IMR-90 (cell line): ENCODE results near the gene CEP135. TPM values are rescaled to one million over a fixed set of nuclear protein-coding genes. Genes with fewer than 3 reads are reported as not detected.

ENCODE experiments used
- ATAC-seq: fragments of 200-7000 bp; cut with Tn5 transposase; 2 replicates; pipeline ENCODE4 v1.9.1; 2020; ENCODE audit warnings: low read depth, mild to moderate bottlenecking, moderate library complexity
- BruUV-seq: library from RNA; stranded (reverse); fragments of 400-500 nt; replicated peaks from 2 replicates; lab custom pipeline; 2021; lab: Mats Ljungman, UMichigan
- CTCF ChIA-PET: fragments of 300-600 bp; formaldehyde crosslinking; extraction: SDS; loops from one replicate; lab custom pipeline; 2021; ENCODE audit warnings: antibody characterized with exemption; lab: Yijun Ruan, JAX
- POLR2A ChIA-PET: fragments of 300-600 bp; sonication (Branson Sonifier 250); formaldehyde crosslinking; loops from one replicate; lab custom pipeline; 2022; ENCODE audit warnings: antibody characterized with exemption; ENCODE audit not compliant: unreplicated experiment; lab: Charles Lee
- DNase-seq: peaks from one replicate; pipeline ENCODE4 v3.0.0; 2013
- H2AFZ ChIP-seq: replicated peaks from 2 replicates; pipeline ENCODE3; 2013; ENCODE audit warnings: low read length, mild to moderate bottlenecking; ENCODE audit not compliant: poor library complexity
- H2AK5ac ChIP-seq: 2 replicates; pipeline ENCODE4 v1.6.1; 2013; ENCODE audit warnings: low read depth, low read length, inconsistent platforms
- H2AK9ac ChIP-seq: replicated peaks from 2 replicates; pipeline ENCODE3; 2013; ENCODE audit warnings: mild to moderate bottlenecking, low read depth, low read length, moderate library complexity; ENCODE audit not compliant: poor library complexity
- H2BK120ac ChIP-seq: 2 replicates; pipeline ENCODE4 v1.6.1; 2013; ENCODE audit warnings: low read depth, low read length, inconsistent platforms
- H2BK15ac ChIP-seq: 3 replicates; pipeline ENCODE4 v1.6.1; 2013; ENCODE audit warnings: low read depth, low read length, inconsistent platforms
- H2BK20ac ChIP-seq: 2 replicates; pipeline ENCODE4 v1.6.1; 2013; ENCODE audit warnings: low read depth, mild to moderate bottlenecking, inconsistent platforms, low read length, moderate library complexity
- H2BK5ac ChIP-seq: 2 replicates; pipeline ENCODE4 v1.6.1; 2013; ENCODE audit warnings: mild to moderate bottlenecking, low read depth, low read length, inconsistent platforms; ENCODE audit not compliant: poor library complexity, severe bottlenecking
- H3K14ac ChIP-seq: replicated peaks from 2 replicates; pipeline ENCODE4 v1.6.1; 2013; ENCODE audit warnings: low read depth, low read length, inconsistent platforms
- H3K18ac ChIP-seq: 2 replicates; pipeline ENCODE4 v1.6.1; 2013; ENCODE audit warnings: low read depth, low read length, control low read depth
- H3K23ac ChIP-seq: 2 replicates; pipeline ENCODE4 v1.6.1; 2013; ENCODE audit warnings: low read depth, low read length, inconsistent platforms
- H3K27ac ChIP-seq: 2 replicates; pipeline ENCODE4 v1.5.1; 2013; ENCODE audit warnings: mild to moderate bottlenecking, control low read depth, low read length; ENCODE audit not compliant: insufficient read depth
- H3K27me3 ChIP-seq: 2 replicates; pipeline ENCODE4 v1.6.1; 2013; ENCODE audit warnings: low read length; ENCODE audit not compliant: control insufficient read depth, insufficient read depth
- H3K36me3 ChIP-seq: 2 replicates; pipeline ENCODE4 v1.6.1; 2013; ENCODE audit warnings: low read length, mixed read lengths; ENCODE audit not compliant: control insufficient read depth, insufficient read depth
- H3K4ac ChIP-seq: 2 replicates; pipeline ENCODE4 v1.6.1; 2013; ENCODE audit warnings: low read depth, low read length, inconsistent platforms
- H3K4me1 ChIP-seq: 2 replicates; pipeline ENCODE4 v1.6.1; 2013; ENCODE audit warnings: low read length, mixed read lengths; ENCODE audit not compliant: control insufficient read depth, insufficient read depth
- H3K4me2 ChIP-seq: 2 replicates; pipeline ENCODE4 v1.6.1; 2013; ENCODE audit warnings: low read depth, mild to moderate bottlenecking, control low read depth, low read length, moderate library complexity
- H3K4me3 ChIP-seq: 2 replicates; pipeline ENCODE4 v1.5.1; 2013; ENCODE audit warnings: low read depth, mild to moderate bottlenecking, control low read depth, low read length, moderate library complexity; ENCODE audit not compliant: insufficient read depth
- H3K56ac ChIP-seq: 2 replicates; pipeline ENCODE4 v1.6.1; 2013; ENCODE audit warnings: low read length, inconsistent platforms; ENCODE audit not compliant: insufficient read depth; ENCODE audit errors: extremely low read depth
- H3K79me1 ChIP-seq, 2 experiments: 2 replicates each; pipeline ENCODE4 v1.6.1; 2013; ENCODE audit warnings: low read length in 2 of 2, inconsistent platforms in 1 of 2, low read depth in 1 of 2
- H3K9ac ChIP-seq: 2 replicates; pipeline ENCODE4 v1.6.1; 2013; ENCODE audit warnings: low read depth, low read length, control low read depth
- H3K9me1 ChIP-seq: 2 replicates; pipeline ENCODE4 v1.6.1; 2013; ENCODE audit warnings: low read length, inconsistent platforms; ENCODE audit not compliant: insufficient read depth
- H3K9me3 ChIP-seq: 2 replicates; pipeline ENCODE4 v1.6.1; 2013; ENCODE audit warnings: low read length; ENCODE audit not compliant: control insufficient read depth, insufficient read depth
- H4K20me1 ChIP-seq: 2 replicates; pipeline ENCODE4 v1.6.1; 2013; ENCODE audit warnings: low read length, inconsistent platforms; ENCODE audit not compliant: insufficient read depth
- H4K5ac ChIP-seq: 2 replicates; pipeline ENCODE4 v1.6.1; 2013; ENCODE audit warnings: mild to moderate bottlenecking, low read depth, low read length, control low read depth
- H4K8ac ChIP-seq, 2 experiments: 2 replicates each; pipeline ENCODE4 v1.6.1; 2013; ENCODE audit warnings: low read depth in 2 of 2, low read length in 2 of 2, control low read depth in 1 of 2, inconsistent platforms in 1 of 2
- H4K91ac ChIP-seq: 2 replicates; pipeline ENCODE4 v1.6.1; 2013; ENCODE audit warnings: low read depth, low read length, inconsistent platforms; ENCODE audit not compliant: insufficient read depth
- CTCF ChIP-seq: conservative IDR thresholded peaks from 2 replicates; pipeline ENCODE4 v1.5.1; 2012; ENCODE audit warnings: mild to moderate bottlenecking, low read depth, low read length, improper control_type of control experiment
- MAFK ChIP-seq: IDR thresholded peaks from 2 replicates; pipeline ENCODE4 v1.6.1; 2012; ENCODE audit warnings: low read depth, low read length, improper control_type of control experiment
- MAZ ChIP-seq: IDR thresholded peaks from 2 replicates; pipeline ENCODE4 v1.6.1; 2012; ENCODE audit warnings: low read depth, mild to moderate bottlenecking, low read length, improper control_type of control experiment, moderate library complexity, borderline replicate concordance
- MXI1 ChIP-seq: IDR thresholded peaks from 2 replicates; pipeline ENCODE4 v1.6.1; 2012; ENCODE audit warnings: low read depth, mild to moderate bottlenecking, low read length, moderate library complexity, borderline replicate concordance
- RCOR1 ChIP-seq: IDR thresholded peaks from 2 replicates; pipeline ENCODE4 v1.6.1; 2012; ENCODE audit warnings: mild to moderate bottlenecking, low read length, improper control_type of control experiment; ENCODE audit not compliant: insufficient replicate concordance
- SMC3 ChIP-seq: fragments of 150-350 bp; IDR thresholded peaks from 2 replicates; pipeline ENCODE4 v1.6.1; 2016; ENCODE audit warnings: low read depth, mild to moderate bottlenecking, antibody characterized with exemption, low read length, moderate library complexity
- dilution Hi-C: fragments of 300-500 bp; cut with HindIII; formaldehyde crosslinking; loops from one replicate; pipeline ENCODE4 v1.14.3; 2018; ENCODE audit warnings: low sequenced_read_pairs; ENCODE audit not compliant: unreplicated experiment
- in situ Hi-C: fragments of 300-500 bp; cut with MboI; formaldehyde crosslinking; loops from 3 replicates; pipeline ENCODE4 v1.14.3; 2019; ENCODE audit warnings: low sequenced_read_pairs, inconsistent platforms, mixed read lengths
- intact Hi-C: fragments of 100-400 bp; cut with micrococcal nuclease; formaldehyde crosslinking; loops from 2 replicates; pipeline ENCODE4 v1.10.0; 2022
- polyA plus RNA-seq, 3 experiments: library from polyadenylated mRNA; depleted of rRNA; stranded (reverse); fragments of >200 nt; gene quantifications; 2 replicates each; pipeline ENCODE4 v1.2.3, GENCODE V29; 2012; ENCODE audit warnings: low replicate concordance in 1 of 3
- total RNA-seq: library from RNA; depleted of rRNA; stranded (reverse); fragments of >200 nt; gene quantifications from 2 replicates; pipeline ENCODE4 v1.2.3, GENCODE V29; 2012
- TF ChIP-seq, protein P1 (sequence below): fragments of 150-350 bp; IDR thresholded peaks from 2 replicates; pipeline ENCODE4 v1.6.1; 2017; ENCODE audit warnings: mild to moderate bottlenecking, antibody characterized with exemption, low read length, low read depth

CEP135 gene
- total and polyA plus RNA-seq, 2 of the 4 experiments (the other 2 are of a cell fraction) = 2.7 to 3.2 TPM

DNA sequence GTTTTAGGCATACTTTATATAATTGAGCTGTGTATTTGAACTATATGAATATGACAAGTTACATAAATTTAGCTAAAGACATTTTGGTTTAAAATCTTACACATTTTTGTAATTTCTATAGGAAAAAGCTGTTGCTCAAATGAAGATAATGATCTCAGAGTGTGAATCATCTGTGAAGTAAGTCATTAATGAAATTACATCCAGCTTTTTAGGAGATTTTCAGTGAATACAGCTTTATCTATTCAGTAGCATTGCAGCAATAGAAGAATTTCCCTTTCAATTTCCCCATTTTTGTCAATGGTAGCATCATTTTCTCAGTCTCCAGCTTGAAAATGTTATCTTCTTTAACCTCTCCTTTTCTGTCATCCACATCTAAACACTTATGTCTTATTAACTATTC, 59.5 kb downstream of the CEP135 start:
- Histone ChIP-seq H3K4me2 (no peak overlapping the region), H2BK20ac (no peak overlapping the region), H3K9me1 (peaks cover 4% of the 10 kb centered on the region; the same call in 1 of the 2 replicates), H3K36me3 (peaks cover 5% of the 10 kb centered on the region), H3K56ac (no peak overlapping the region), H3K4me1 (no peaks in the 10 kb centered on the region; the same call in 1 of the 2 replicates), H2BK5ac (no peak overlapping the region), H2BK120ac (no peak overlapping the region), H4K8ac (no peak overlapping the region), H2AK9ac (no peak overlapping the region), H4K91ac (no peak overlapping the region), H3K27ac (no peak overlapping the region), H3K18ac (no peak overlapping the region), H3K23ac (no peak overlapping the region), H3K4ac (no peak overlapping the region), H3K9ac (no peak overlapping the region), H2BK15ac (no peak overlapping the region), H4K5ac (no peak overlapping the region), H3K4me3 (no peak overlapping the region), H2AFZ (no peak overlapping the region), H3K9me3 (no peaks in the 10 kb centered on the region), H4K20me1 (no peaks in the 10 kb centered on the region), H3K27me3 (no peaks in the 10 kb centered on the region), H3K14ac (no peak overlapping the region), H3K79me1 (peaks cover 0 to 3% of the 10 kb centered on the region in 2 experiments; a peak in 2 of 4 replicates), H2AK5ac (no peak overlapping the region)
- POLR2A ChIA-PET = no interaction called here
- ATAC-seq = no peak
- TF ChIP-seq RCOR1 (no peak), MAZ (no peak), MAFK (no peak), SMC3 (no peak), MXI1 (no peak), CTCF (no peak)
- TF ChIP-seq, protein P1, sequence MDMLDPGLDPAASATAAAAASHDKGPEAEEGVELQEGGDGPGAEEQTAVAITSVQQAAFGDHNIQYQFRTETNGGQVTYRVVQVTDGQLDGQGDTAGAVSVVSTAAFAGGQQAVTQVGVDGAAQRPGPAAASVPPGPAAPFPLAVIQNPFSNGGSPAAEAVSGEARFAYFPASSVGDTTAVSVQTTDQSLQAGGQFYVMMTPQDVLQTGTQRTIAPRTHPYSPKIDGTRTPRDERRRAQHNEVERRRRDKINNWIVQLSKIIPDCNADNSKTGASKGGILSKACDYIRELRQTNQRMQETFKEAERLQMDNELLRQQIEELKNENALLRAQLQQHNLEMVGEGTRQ = no peak
- dilution Hi-C loops (no loop called here), in situ Hi-C loops (no loop called here), intact Hi-C loops (no loop called here)
- CTCF ChIA-PET = interaction anchor here (0.7 kb wide), 1 partner anchor 8 kb away, joined by 3 read pairs; no protein-coding TSS in a partner anchor
- BruUV-seq = no TSS peak
- DNase-seq = no peak
